Left colon (tissue), 2 donors: ENCODE results near the gene COG3. TPM values are rescaled to one million over a fixed set of nuclear protein-coding genes. Genes with fewer than 3 reads are reported as not detected.
"Not testable (repeated sequence)": the region's sequence is repeated elsewhere in the genome, so short reads cannot be mapped to it uniquely, and the experiment has no call there.

Source experiments
- ATAC-seq: fragments of 200-7000 bp; cut with Tn5 transposase; one replicate; pipeline ENCODE4 v1.9.1; 2020; ENCODE audit warnings: mild to moderate bottlenecking, moderate library complexity
- DNase-seq, 2 donors: peaks; one replicate each; pipeline ENCODE4 v3.0.0-alpha.2; 2020
- intact Hi-C, 2 donors: fragments of 100-400 bp; cut with DNase I in 1 of 2; cut with micrococcal nuclease in 1 of 2; formaldehyde crosslinking; loops; one replicate each; pipeline versions ENCODE4 v1.11.2 to v1.14.0; 2022; cut with DNase I, micrococcal nuclease
- long read RNA-seq: library from polyadenylated mRNA; unstranded; transcript quantifications from one replicate; pipeline ENCODE4 v2.0.0, GENCODE V29; 2021
- total RNA-seq, 2 donors: library from RNA; stranded (reverse); fragmentation: NEBNext Ultra II Directional; extraction: Animal tissue kit (Norgen Biotek cat#: 25700); gene quantifications; one replicate each; pipeline ENCODE4 v1.2.1, GENCODE V29; 2021
- donor health status: DM: no; HTN: no; CAD: no.
- donor health status: DM: yes; HTN: yes; CAD: no.

Gene COG3, protein sequence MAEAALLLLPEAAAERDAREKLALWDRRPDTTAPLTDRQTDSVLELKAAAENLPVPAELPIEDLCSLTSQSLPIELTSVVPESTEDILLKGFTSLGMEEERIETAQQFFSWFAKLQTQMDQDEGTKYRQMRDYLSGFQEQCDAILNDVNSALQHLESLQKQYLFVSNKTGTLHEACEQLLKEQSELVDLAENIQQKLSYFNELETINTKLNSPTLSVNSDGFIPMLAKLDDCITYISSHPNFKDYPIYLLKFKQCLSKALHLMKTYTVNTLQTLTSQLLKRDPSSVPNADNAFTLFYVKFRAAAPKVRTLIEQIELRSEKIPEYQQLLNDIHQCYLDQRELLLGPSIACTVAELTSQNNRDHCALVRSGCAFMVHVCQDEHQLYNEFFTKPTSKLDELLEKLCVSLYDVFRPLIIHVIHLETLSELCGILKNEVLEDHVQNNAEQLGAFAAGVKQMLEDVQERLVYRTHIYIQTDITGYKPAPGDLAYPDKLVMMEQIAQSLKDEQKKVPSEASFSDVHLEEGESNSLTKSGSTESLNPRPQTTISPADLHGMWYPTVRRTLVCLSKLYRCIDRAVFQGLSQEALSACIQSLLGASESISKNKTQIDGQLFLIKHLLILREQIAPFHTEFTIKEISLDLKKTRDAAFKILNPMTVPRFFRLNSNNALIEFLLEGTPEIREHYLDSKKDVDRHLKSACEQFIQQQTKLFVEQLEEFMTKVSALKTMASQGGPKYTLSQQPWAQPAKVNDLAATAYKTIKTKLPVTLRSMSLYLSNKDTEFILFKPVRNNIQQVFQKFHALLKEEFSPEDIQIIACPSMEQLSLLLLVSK
- 10 to 100 TPM; 47.7 to 53.7 TPM for total RNA-seq
- long read RNA-seq, full-length matches to known transcripts = 15 of 28 reads
- long read RNA-seq, partial matches to known transcripts = 8 of 28 reads
- long read RNA-seq, other reads (novel, unspliced or antisense) = 5 of 28 reads

DNA sequence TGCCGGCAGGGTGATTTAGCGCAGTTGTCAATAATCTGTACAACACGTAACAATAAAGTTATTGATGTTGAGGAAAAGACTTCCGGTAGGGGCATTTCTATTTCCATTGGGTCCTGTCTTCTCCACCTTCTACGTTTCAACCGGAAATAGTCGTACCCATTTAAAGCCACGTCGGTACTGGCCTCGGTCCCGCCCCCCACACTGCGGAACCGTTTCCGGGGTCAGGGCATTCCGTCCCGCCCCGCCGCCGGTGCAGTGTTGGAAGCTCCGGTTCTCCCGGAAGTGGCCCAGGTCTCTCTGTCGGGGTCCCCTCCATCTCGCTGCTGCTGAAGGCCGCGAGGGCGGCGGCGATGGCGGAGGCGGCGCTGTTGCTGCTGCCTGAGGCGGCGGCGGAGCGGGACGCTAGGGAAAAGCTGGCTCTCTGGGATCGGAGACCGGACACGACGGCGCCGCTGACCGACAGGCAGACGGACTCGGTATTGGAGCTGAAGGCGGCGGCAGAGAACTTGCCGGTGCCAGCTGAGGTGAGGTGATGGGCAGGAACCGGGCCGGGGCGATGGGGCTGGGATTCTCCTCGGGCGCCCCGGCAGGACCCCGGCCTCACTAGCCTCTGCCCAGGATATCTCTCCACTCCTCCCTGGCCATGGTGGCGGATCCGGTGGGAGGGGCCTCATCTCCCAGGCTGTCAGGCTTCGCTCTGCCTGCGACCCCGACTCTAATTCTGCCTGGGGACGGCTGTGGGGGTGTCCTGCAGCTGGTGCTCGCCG lies at the start of gene COG3:
Gene COG3 (plus strand): TSS at position 253 of the 767 bp plus-strand sequence. CDS start 98 bp downstream, at position 351.
- ATAC-seq (peak; percentile 85), DNase-seq (peak; percentile 96 to 97)
- intact Hi-C loops = no loop called here

DNA sequence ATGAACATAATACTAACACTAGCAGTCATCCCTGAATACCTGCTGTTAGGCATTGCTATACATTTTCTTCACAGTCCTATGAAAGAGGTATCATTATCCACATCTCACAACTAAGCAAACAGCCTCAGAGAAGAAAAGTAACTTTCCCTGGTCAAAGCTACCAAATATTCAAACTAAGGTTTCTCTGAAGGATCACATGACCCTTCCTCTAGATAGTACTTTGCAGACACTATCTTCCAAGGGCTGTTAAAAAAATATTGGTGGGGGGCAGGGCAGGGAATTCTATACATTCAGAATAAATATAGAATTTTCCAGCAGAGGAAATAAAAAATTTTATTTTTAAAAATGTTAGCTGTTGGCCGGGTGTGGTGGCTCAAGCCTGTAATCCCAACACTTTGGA lies 49.6 kb upstream of the COG3 start:
- DNase-seq (no peak), ATAC-seq (no peak)
- intact Hi-C loops = no loop called here

DNA sequence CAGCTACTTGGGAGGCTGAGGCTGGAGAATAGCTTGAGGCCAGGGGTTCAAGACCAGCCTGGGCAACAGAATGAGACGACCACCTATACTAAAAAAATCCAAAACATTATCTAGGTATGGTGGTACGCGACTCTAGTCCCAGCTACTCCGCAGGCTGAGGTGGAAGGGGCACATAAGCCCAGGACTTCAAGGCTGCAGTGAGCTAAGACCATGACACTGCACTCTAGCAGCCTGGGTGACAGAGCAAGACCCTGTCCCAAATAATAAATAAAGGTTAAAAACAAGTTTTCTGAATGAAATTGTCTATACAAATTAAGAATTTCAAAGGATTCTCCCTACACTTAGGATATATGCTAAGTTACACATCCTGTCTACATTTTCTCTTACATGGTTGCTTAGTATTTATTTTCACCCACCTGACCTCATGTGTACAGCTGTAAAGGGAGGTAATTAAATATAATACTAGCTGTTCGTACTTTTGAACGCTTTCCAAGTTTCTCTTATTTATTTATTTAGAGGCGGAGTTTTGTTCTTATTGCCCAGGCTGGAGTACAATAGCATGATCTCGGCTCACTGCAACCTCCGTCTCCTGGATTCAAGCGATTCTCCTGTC lies 48.1 kb upstream of the COG3 start:
- DNase-seq (no peak), ATAC-seq (peak; percentile 52)
- intact Hi-C loops = no loop called here

DNA sequence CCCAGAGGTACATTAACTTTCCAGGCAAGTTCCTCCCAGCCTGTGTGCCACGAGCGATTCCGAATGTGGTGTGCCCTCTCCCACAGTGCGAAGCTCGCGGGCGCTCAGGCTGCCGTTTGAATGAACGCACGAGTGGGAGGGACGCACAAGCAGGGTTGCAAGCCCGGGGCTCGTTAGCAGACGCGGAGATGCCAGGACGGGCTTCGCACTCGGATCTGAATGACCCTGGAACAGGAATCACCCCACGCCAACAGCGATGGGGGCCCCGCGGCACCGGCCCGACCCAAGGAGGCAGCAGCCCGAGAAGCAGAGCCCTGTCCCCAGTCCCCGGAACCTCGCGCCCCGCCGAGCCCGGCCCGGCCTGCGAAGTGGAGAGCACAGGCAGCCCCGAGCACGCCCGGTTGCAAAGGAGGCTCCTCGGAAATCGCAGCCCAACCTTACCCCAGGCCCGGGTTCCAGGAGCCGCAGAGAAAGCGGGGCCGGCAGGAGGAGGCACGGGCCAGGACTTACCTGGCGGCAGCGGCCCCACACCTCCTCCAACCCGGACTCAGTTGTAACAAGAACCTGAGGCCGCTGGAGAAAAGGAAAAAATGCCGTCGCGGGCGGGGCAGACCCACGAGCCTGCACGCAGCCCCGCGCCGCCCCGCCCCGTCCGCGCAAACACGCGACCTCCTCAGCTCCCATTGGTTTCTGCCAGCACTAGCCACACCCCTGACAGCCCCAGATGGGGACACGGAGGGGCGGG lies 46.8 kb upstream of the COG3 start, which contains the start of gene SLC25A30:
Gene SLC25A30 (minus strand): TSS at position 584 of the 745 bp plus-strand sequence. CDS start 6,948 bp downstream, outside the sequence.
- intact Hi-C loops = no loop called here
- ATAC-seq (peak; percentile 83), DNase-seq (peak; percentile 97 to 99)

DNA sequence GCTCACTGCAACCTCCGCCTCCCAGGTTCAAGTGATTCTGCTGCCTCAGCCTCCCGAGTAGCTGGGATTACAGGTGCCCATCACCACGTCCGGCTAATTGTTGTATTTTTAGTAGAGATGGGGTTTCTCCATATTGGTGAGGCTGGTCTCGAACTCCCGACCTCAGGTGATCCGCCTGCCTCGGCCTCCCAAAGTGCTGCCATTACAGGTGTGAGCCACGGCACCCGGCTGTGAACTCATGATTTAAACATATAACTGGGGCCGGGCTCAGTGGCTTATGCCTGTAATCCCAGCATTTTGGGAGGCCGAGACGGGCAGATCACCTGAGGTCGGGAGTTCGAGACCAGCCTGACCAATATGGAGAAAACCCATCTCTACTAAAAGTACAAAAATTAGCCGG lies 45.4 kb upstream of the COG3 start:
- DNase-seq, intact Hi-C loops, ATAC-seq: not testable (repeated sequence)

- intact Hi-C loops = no loop called here
- ATAC-seq = no peak
Measured at GRCh38 chr13:45419945-45420344, 44.8 kb upstream of the COG3 start.

DNA sequence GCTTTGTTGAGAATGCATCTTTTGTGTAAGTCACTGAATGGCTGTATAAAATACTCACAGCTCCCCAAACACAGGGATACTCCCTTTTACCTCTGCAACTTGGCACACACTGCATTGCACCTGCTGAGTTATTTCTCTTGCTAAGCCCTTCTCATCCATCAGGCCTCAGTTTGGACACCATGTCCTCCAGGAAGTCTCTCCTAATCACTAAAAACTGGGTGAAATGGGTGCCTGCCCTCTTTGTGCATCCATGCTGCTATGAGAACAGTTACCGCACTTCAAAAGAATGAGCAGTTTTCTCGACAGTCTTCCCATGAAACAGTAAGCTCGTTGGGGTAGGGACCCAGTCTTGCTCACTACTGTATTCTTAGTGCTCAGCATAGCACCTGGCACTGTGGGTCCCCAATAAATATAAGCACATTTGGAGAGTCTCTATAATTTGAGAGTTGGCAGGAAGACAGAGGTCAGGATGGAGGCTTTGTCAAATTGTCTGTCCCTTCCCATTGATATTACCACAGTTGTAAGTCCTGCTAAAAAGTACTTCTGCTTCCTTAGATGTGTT lies 41.9 kb upstream of the COG3 start:
- ATAC-seq (no peak), DNase-seq (no peak)
- intact Hi-C loops = no loop called here

More at GRCh38 chr13:45419945-45420344, 44.8 kb upstream of the COG3 start:
- DNase-seq = no peak

- DNase-seq, ATAC-seq, intact Hi-C loops: not testable (repeated sequence)
Measured at GRCh38 chr13:45426056-45426841, 38.5 kb upstream of the COG3 start.

GRCh38 chr13:45432737-45433380 lies 31.9 kb upstream of the COG3 start:
- intact Hi-C loops = no loop called here
- no peak for ATAC-seq

GRCh38 chr13:45433381-45433790 lies 31.4 kb upstream of the COG3 start:
- intact Hi-C loops = no loop called here
- ATAC-seq = peak; percentile 20
- DNase-seq = no peak

More at GRCh38 chr13:45432737-45433380, 31.9 kb upstream of the COG3 start:
- no peak for DNase-seq

DNA sequence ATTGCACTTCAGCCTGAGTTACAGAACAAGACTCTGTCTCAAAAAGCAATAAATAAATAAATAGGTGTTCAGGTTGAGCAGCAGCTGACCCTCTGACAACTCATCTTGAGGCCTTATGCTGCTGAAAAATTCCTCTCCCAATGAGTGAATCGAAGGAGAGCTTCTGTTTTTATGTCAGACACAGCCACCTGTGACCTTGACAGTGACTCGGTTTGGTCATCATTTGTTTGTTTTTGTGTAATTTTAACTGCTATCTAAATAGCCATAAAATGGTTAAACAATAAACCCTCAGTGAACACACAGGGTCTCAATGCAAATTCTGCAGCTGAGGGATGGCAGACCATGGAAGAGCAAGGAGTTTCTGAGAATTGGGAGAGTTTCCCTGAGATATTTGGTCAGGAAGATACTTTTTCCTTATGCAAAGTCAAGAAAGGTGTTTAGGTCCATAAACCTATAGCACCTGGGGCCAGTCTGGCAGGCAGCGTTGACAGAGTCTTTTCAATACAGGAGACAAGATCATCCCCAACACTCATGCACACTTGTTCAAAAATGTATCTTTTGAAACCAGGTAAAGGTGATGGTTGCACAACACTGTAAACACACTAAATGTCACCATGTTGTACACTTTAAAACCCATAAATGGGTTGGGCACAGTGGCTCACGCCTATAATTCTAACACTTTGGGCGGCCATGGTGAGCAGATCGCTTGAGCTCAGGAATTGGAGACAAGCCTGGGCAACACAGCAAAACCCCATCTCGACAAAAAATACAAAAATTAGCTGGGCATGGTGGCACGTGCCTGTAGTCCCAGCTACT lies 30.0 kb upstream of the COG3 start:
- peak; percentile 87 for ATAC-seq
- no peak for DNase-seq
- intact Hi-C loops = no loop called here

GRCh38 chr13:45436332-45436731 lies 28.4 kb upstream of the COG3 start:
- intact Hi-C loops = no loop called here
- no peak for ATAC-seq

DNA sequence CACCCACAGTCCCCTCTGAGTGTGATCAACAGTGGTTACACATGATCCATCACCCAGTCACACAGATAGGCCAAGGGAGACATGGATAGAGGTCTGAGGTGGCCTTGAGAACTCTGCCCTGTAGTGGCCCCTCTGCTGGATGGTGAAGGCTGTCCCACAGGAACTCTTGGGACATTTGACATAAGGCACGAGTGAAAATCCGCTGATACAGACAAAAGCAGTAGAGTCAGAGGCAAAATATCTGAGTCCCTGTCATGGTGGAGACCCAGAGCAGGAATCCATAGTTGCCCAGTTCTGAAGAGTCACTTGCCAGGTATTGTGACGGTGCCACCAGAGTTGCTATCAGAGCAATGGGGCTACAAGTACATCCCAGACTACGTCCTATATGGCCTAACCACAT lies 27.8 kb upstream of the COG3 start:
- no peak for ATAC-seq
- no peak for DNase-seq
- intact Hi-C loops = no loop called here

More at GRCh38 chr13:45436332-45436731, 28.4 kb upstream of the COG3 start:
- no peak for DNase-seq

- intact Hi-C loops = no loop called here
- ATAC-seq (no peak), DNase-seq (no peak)
Measured at GRCh38 chr13:45437947-45438346, 26.8 kb upstream of the COG3 start.

GRCh38 chr13:45439008-45439407 lies 25.7 kb upstream of the COG3 start:
- no peak for DNase-seq
- intact Hi-C loops = no loop called here
- no peak for ATAC-seq
